Gastroesophageal sphincter (tissue), 3 donors: ENCODE results near the gene TP53BP2.

ENCODE experiments used
- EP300 ChIP-seq: sonication (generic); formaldehyde crosslinking; IDR thresholded peaks from one replicate; pipeline ENCODE4 v1.6.1; 2017; ENCODE audit warnings: antibody characterized with exemption, mild to moderate bottlenecking
- POLR2A ChIP-seq, 2 donors: fragments of 450-650 bp; IDR thresholded peaks; one replicate each; pipeline ENCODE4 v1.6.1; 2017; ENCODE audit warnings: antibody characterized with exemption in 2 of 2, mild to moderate bottlenecking in 2 of 2, moderate library complexity in 1 of 2
- TF ChIP-seq, protein P1 (sequence below), 4 experiments: fragments of 200-600 bp in 2 of 4; fragments of 450-650 bp in 2 of 4; sonication (generic) in 1 of 4; IDR thresholded peaks; one replicate each; pipeline ENCODE4 v1.5.1; 2017 to 2019; ENCODE audit warnings: antibody characterized with exemption in 4 of 4, mild to moderate bottlenecking in 2 of 4, moderate library complexity in 2 of 4

DNA sequence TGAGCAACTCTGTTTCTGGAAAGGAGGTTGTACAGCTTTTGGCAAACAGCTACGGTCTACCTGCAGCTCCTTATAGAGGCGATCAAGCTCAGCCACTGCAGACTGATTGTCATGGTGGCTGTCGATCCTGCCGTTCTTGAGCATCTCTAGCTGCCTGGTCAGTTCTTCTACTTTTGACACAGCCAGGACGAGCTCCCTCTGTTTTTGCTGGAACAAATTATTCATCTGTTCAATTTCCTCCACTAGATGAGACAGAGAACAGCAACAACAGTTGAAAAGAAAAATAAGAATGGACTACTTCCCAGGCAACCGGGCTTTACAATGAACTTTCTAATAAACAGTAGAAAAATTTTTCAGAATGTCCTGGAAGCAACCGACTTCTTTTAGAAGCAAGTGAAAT lies 42.5 kb downstream of the TP53BP2 start:
- TF ChIP-seq POLR2A (IDR thresholded peaks at IDR 0.05) = no peak
- TF ChIP-seq, protein P1, sequence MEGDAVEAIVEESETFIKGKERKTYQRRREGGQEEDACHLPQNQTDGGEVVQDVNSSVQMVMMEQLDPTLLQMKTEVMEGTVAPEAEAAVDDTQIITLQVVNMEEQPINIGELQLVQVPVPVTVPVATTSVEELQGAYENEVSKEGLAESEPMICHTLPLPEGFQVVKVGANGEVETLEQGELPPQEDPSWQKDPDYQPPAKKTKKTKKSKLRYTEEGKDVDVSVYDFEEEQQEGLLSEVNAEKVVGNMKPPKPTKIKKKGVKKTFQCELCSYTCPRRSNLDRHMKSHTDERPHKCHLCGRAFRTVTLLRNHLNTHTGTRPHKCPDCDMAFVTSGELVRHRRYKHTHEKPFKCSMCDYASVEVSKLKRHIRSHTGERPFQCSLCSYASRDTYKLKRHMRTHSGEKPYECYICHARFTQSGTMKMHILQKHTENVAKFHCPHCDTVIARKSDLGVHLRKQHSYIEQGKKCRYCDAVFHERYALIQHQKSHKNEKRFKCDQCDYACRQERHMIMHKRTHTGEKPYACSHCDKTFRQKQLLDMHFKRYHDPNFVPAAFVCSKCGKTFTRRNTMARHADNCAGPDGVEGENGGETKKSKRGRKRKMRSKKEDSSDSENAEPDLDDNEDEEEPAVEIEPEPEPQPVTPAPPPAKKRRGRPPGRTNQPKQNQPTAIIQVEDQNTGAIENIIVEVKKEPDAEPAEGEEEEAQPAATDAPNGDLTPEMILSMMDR (IDR thresholded peaks at IDR 0.05) = no peak
- TF ChIP-seq EP300 = no peak
